HEK293 (cell line): Measurements from ENCODE around the gene DYNC1I1.

Source experiments
- GLI4 ChIP-seq: fragments of 450-650 bp; formaldehyde crosslinking; IDR thresholded peaks from 2 replicates; pipeline ENCODE4 v1.5.1; 2016; ENCODE audit warnings: missing biosample characterization, missing genetic modification characterization
- GLIS1 ChIP-seq: fragments of 450-650 bp; formaldehyde crosslinking; IDR thresholded peaks from 2 replicates; pipeline ENCODE4 v1.5.1; 2016; ENCODE audit warnings: missing biosample characterization, missing genetic modification characterization
- IKZF3 ChIP-seq: fragments of 450-650 bp; IDR thresholded peaks from 2 replicates; pipeline ENCODE4 v1.5.0; 2018; ENCODE audit warnings: missing biosample characterization, mild to moderate bottlenecking, missing genetic modification characterization, moderate library complexity
- SETDB1 ChIP-seq: IDR thresholded peaks from one replicate; pipeline ENCODE4 v1.6.1; 2017; ENCODE audit warnings: mild to moderate bottlenecking, low read length, moderate library complexity, mixed read lengths; ENCODE audit not compliant: insufficient read length
- SP3 ChIP-seq: fragments of 450-650 bp; formaldehyde crosslinking; IDR thresholded peaks from 2 replicates; pipeline ENCODE4 v1.5.1; 2016; ENCODE audit warnings: missing biosample characterization, missing genetic modification characterization
- ZFP69B ChIP-seq: fragments of 450-650 bp; formaldehyde crosslinking; IDR thresholded peaks from 2 replicates; pipeline ENCODE4 v1.5.1; 2016; ENCODE audit warnings: missing biosample characterization, missing genetic modification characterization
- ZNF24 ChIP-seq: fragments of 450-650 bp; formaldehyde crosslinking; IDR thresholded peaks from 2 replicates; pipeline ENCODE4 v1.5.1; 2016; ENCODE audit warnings: missing biosample characterization, missing genetic modification characterization
- ZNF274 ChIP-seq, 2 experiments: fragments of 200-500 bp in 1 of 2; fragments of 450-650 bp in 1 of 2; sonication (Bioruptor generic) in 1 of 2; formaldehyde crosslinking in 1 of 2; IDR thresholded peaks; 2 replicates each; pipeline versions ENCODE4 v1.5.1 to v1.6.1; 2014 to 2016; ENCODE audit warnings: borderline replicate concordance in 1 of 2, inconsistent platforms in 1 of 2, low read length in 1 of 2, missing biosample characterization in 1 of 2, missing genetic modification characterization in 1 of 2
- ZNF473 ChIP-seq: fragments of 450-650 bp; formaldehyde crosslinking; IDR thresholded peaks from 2 replicates; pipeline ENCODE4 v1.5.1; 2017; ENCODE audit warnings: missing biosample characterization, missing genetic modification characterization
- ZNF510 ChIP-seq: fragments of 450-650 bp; formaldehyde crosslinking; IDR thresholded peaks from 2 replicates; pipeline ENCODE4 v1.5.1; 2018; ENCODE audit warnings: mild to moderate bottlenecking, missing genetic modification characterization, missing biosample characterization; ENCODE audit not compliant: insufficient replicate concordance
- ZNF521 ChIP-seq: fragments of 450-650 bp; formaldehyde crosslinking; IDR thresholded peaks from 2 replicates; pipeline ENCODE4 v1.5.1; 2017; ENCODE audit warnings: missing biosample characterization, mild to moderate bottlenecking, missing genetic modification characterization
- ZNF555 ChIP-seq: fragments of 450-650 bp; formaldehyde crosslinking; conservative IDR thresholded peaks from 2 replicates; pipeline ENCODE4 v1.5.1; 2017; ENCODE audit warnings: missing biosample characterization, mild to moderate bottlenecking, missing genetic modification characterization, inconsistent platforms
- ZNF777 ChIP-seq: fragments of 450-650 bp; formaldehyde crosslinking; IDR thresholded peaks from 2 replicates; pipeline ENCODE4 v1.5.1; 2017; ENCODE audit warnings: missing biosample characterization, missing genetic modification characterization, borderline replicate concordance
- ZNF837 ChIP-seq: fragments of 450-650 bp; formaldehyde crosslinking; IDR thresholded peaks from 2 replicates; pipeline ENCODE4 v1.5.1; 2016; ENCODE audit warnings: missing biosample characterization, missing genetic modification characterization
- TF ChIP-seq, protein P1 (sequence below): fragments of 450-650 bp; formaldehyde crosslinking; IDR thresholded peaks from 2 replicates; pipeline ENCODE4 v1.5.1; 2016; ENCODE audit warnings: missing biosample characterization, missing genetic modification characterization, borderline replicate concordance
- TF ChIP-seq, protein P2 (sequence below): fragments of 450-650 bp; formaldehyde crosslinking; IDR thresholded peaks from 2 replicates; pipeline ENCODE4 v1.5.0; 2017; ENCODE audit warnings: missing biosample characterization, missing genetic modification characterization, borderline replicate concordance
- TF ChIP-seq, protein P3 (sequence below): fragments of 450-650 bp; IDR thresholded peaks from 2 replicates; pipeline ENCODE4 v1.5.1; 2018; ENCODE audit warnings: missing biosample characterization, mild to moderate bottlenecking, missing genetic modification characterization
- TF ChIP-seq, protein P4 (sequence below): fragments of 450-650 bp; IDR thresholded peaks from 2 replicates; pipeline ENCODE4 v1.5.1; 2018; ENCODE audit warnings: missing biosample characterization, missing genetic modification characterization
- TF ChIP-seq, protein P5 (sequence below): fragments of 450-650 bp; formaldehyde crosslinking; IDR thresholded peaks from 2 replicates; pipeline ENCODE4 v1.5.1; 2016; ENCODE audit warnings: missing biosample characterization, missing genetic modification characterization

DYNC1I1 gene

DNA sequence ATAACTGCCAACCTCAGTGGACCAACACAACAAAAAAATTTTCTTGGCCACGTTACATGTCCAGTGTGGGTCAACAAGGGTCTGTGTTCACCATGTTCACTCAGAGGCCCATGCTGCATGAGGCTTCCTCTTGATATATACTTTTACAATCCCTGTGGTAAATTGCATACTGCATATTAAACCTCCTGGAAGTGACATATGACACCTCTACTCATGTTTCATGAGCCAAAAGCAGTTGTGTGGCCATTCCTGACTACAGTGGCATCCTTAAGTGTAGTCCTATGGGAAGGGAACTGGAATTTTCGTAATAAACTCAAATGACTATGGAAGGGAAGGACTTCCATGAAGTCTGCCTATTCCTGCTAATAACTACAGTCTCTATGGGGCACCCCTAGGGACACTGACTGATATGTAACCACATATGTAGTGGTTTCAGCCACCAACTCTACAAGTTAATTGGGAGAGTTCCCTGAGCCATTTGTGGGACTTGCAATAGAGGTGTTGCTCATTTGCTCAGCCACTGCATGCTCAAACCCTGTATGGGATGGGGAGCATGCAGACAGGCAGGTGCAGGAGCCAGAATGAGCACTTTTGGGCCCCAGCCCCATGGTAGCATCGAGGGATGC is 9.7 kb downstream of the DYNC1I1 start (continued):
- no peak for TF ChIP-seq ZNF274 (IDR thresholded peaks at IDR 0.05; ENCODE audit: low read length)
- no peak for TF ChIP-seq ZNF274 (tag by site-specific recombination; IDR thresholded peaks at IDR 0.05; ENCODE audit: borderline replicate concordance)
- TF ChIP-seq, protein P1, sequence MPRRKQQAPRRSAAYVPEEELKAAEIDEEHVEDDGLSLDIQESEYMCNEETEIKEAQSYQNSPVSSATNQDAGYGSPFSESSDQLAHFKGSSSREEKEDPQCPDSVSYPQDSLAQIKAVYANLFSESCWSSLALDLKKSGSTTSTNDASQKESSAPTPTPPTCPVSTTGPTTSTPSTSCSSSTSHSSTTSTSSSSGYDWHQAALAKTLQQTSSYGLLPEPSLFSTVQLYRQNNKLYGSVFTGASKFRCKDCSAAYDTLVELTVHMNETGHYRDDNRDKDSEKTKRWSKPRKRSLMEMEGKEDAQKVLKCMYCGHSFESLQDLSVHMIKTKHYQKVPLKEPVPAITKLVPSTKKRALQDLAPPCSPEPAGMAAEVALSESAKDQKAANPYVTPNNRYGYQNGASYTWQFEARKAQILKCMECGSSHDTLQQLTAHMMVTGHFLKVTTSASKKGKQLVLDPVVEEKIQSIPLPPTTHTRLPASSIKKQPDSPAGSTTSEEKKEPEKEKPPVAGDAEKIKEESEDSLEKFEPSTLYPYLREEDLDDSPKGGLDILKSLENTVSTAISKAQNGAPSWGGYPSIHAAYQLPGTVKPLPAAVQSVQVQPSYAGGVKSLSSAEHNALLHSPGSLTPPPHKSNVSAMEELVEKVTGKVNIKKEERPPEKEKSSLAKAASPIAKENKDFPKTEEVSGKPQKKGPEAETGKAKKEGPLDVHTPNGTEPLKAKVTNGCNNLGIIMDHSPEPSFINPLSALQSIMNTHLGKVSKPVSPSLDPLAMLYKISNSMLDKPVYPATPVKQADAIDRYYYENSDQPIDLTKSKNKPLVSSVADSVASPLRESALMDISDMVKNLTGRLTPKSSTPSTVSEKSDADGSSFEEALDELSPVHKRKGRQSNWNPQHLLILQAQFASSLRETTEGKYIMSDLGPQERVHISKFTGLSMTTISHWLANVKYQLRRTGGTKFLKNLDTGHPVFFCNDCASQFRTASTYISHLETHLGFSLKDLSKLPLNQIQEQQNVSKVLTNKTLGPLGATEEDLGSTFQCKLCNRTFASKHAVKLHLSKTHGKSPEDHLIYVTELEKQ (tag by site-specific recombination): no peak
- TF ChIP-seq ZNF837 (tag by site-specific recombination): no peak
- TF ChIP-seq GLIS1 (tag by site-specific recombination): 0 out of 2 replicates have a peak, but pooled peaks have one; percentile 30
- TF ChIP-seq IKZF3: 0 out of 2 replicates have a peak, but pooled peaks have one; percentile 17
- TF ChIP-seq, protein P2, sequence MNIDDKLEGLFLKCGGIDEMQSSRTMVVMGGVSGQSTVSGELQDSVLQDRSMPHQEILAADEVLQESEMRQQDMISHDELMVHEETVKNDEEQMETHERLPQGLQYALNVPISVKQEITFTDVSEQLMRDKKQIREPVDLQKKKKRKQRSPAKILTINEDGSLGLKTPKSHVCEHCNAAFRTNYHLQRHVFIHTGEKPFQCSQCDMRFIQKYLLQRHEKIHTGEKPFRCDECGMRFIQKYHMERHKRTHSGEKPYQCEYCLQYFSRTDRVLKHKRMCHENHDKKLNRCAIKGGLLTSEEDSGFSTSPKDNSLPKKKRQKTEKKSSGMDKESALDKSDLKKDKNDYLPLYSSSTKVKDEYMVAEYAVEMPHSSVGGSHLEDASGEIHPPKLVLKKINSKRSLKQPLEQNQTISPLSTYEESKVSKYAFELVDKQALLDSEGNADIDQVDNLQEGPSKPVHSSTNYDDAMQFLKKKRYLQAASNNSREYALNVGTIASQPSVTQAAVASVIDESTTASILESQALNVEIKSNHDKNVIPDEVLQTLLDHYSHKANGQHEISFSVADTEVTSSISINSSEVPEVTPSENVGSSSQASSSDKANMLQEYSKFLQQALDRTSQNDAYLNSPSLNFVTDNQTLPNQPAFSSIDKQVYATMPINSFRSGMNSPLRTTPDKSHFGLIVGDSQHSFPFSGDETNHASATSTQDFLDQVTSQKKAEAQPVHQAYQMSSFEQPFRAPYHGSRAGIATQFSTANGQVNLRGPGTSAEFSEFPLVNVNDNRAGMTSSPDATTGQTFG: no peak
- no peak for TF ChIP-seq ZNF510 (tag by site-specific recombination)
- TF ChIP-seq ZNF777 (tag by site-specific recombination): no peak
- TF ChIP-seq ZNF555 (tag by site-specific recombination): no peak
- TF ChIP-seq ZFP69B: no peak
- no peak for TF ChIP-seq SETDB1
- TF ChIP-seq SP3 (tag by site-specific recombination): no peak
- no peak for TF ChIP-seq GLI4 (tag by site-specific recombination)
- TF ChIP-seq ZNF521 (tag by site-specific recombination): no peak
- TF ChIP-seq ZNF24: no peak
- TF ChIP-seq, protein P3, sequence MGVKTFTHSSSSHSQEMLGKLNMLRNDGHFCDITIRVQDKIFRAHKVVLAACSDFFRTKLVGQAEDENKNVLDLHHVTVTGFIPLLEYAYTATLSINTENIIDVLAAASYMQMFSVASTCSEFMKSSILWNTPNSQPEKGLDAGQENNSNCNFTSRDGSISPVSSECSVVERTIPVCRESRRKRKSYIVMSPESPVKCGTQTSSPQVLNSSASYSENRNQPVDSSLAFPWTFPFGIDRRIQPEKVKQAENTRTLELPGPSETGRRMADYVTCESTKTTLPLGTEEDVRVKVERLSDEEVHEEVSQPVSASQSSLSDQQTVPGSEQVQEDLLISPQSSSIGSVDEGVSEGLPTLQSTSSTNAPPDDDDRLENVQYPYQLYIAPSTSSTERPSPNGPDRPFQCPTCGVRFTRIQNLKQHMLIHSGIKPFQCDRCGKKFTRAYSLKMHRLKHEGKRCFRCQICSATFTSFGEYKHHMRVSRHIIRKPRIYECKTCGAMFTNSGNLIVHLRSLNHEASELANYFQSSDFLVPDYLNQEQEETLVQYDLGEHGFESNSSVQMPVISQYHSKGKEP (tag by site-specific recombination): 0 out of 2 replicates have a peak, but pooled peaks have one; percentile 35
- TF ChIP-seq, protein P4, sequence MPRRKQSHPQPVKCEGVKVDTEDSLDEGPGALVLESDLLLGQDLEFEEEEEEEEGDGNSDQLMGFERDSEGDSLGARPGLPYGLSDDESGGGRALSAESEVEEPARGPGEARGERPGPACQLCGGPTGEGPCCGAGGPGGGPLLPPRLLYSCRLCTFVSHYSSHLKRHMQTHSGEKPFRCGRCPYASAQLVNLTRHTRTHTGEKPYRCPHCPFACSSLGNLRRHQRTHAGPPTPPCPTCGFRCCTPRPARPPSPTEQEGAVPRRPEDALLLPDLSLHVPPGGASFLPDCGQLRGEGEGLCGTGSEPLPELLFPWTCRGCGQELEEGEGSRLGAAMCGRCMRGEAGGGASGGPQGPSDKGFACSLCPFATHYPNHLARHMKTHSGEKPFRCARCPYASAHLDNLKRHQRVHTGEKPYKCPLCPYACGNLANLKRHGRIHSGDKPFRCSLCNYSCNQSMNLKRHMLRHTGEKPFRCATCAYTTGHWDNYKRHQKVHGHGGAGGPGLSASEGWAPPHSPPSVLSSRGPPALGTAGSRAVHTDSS (tag by site-specific recombination): no peak
- TF ChIP-seq, protein P5, sequence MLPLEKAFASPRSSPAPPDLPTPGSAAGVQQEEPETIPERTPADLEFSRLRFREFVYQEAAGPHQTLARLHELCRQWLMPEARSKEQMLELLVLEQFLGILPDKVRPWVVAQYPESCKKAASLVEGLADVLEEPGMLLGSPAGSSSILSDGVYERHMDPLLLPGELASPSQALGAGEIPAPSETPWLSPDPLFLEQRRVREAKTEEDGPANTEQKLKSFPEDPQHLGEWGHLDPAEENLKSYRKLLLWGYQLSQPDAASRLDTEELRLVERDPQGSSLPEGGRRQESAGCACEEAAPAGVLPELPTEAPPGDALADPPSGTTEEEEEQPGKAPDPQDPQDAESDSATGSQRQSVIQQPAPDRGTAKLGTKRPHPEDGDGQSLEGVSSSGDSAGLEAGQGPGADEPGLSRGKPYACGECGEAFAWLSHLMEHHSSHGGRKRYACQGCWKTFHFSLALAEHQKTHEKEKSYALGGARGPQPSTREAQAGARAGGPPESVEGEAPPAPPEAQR (tag by site-specific recombination): no peak
- no peak for TF ChIP-seq ZNF473 (tag by site-specific recombination)
